Sigmoid colon (tissue), 4 donors: ENCODE data around the gene ADAM10.

Experiments
- CTCF ChIP-seq, 4 experiments: fragments of 450-650 bp in 3 of 4; fragments of 200-600 bp in 1 of 4; IDR thresholded peaks; one replicate each; pipeline ENCODE4 v1.5.1; 2016 to 2019; ENCODE audit warnings: antibody characterized with exemption in 4 of 4, mild to moderate bottlenecking in 3 of 4, moderate library complexity in 2 of 4
- EP300 ChIP-seq, 4 donors: sonication (generic); formaldehyde crosslinking; IDR thresholded peaks; one replicate each; pipeline ENCODE4 v1.6.1; 2017; ENCODE audit warnings: antibody characterized with exemption in 4 of 4
- POLR2A ChIP-seq, 2 donors: fragments of 450-650 bp; IDR thresholded peaks; one replicate each; pipeline ENCODE4 v1.6.1; 2016; ENCODE audit warnings: antibody characterized with exemption in 2 of 2, mild to moderate bottlenecking in 2 of 2, moderate library complexity in 2 of 2
- POLR2AphosphoS5 ChIP-seq, 4 donors: sonication (generic); formaldehyde crosslinking; IDR thresholded peaks; one replicate each; pipeline ENCODE4 v1.6.1; 2017; ENCODE audit warnings: antibody characterized with exemption in 4 of 4

GRCh38 chr15:58732625-58733363 lies 16.7 kb downstream of the ADAM10 start:
- TF ChIP-seq POLR2A (IDR thresholded peaks at IDR 0.05) (no peak), CTCF (IDR thresholded peaks at IDR 0.05) (no peak), POLR2AphosphoS5 (IDR thresholded peaks at IDR 0.05) (no peak), EP300 (IDR thresholded peaks at IDR 0.05) (no peak)
